Measurements from ENCODE around the gene TNNT3. TPM values are rescaled to one million over a fixed set of nuclear protein-coding genes. Genes with fewer than 3 reads are reported as not detected.

The TNNT3 gene
- total RNA-seq, 1 experiment from 2014 or later: not detected

GRCh38 chr11:1889224-1889930 lies 30.1 kb upstream of the TNNT3 start:
- ChIA-PET POLR2A (ENCODE audit: low non-redundant PET) (no interaction called here), CTCF (no interaction called here)
- TF ChIP-seq CTCF (conservative IDR thresholded peaks at IDR 0.05; ENCODE audit: low read depth, low read length) (no peak), EZH2 (IDR thresholded peaks at IDR 0.05; ENCODE audit: borderline replicate concordance, low read depth, low read length, poor library complexity, severe bottlenecking) (no peak)
- no peaks in the 10 kb centered on the region for H3K27me3 ChIP-seq (replicated peaks; ENCODE audit: insufficient read depth, low read depth, low read length, poor library complexity)
- H3K36me3 ChIP-seq (ENCODE audit: insufficient read depth, low read length, poor library complexity, severe bottlenecking): no peaks in the 10 kb centered on the region
- BruUV-seq (replicated peaks): no TSS peak
- H3K9me3 ChIP-seq (ENCODE audit: low read depth, low read length, poor library complexity, severe bottlenecking): no peaks in the 10 kb centered on the region
- intact Hi-C loops (cut with micrococcal nuclease; ENCODE audit: unreplicated experiment): no loop called here
- no peak overlapping the region for H3K4me3 ChIP-seq (ENCODE audit: low read depth, low read length, poor library complexity, severe bottlenecking)
- no peaks in the 10 kb centered on the region for H3K4me1 ChIP-seq (ENCODE audit: insufficient read depth, low read length, poor library complexity, severe bottlenecking)
- H3K27ac ChIP-seq (ENCODE audit: low read depth, low read length, poor library complexity, severe bottlenecking): no peak overlapping the region
- DNase-seq (ENCODE audit: low spot score): no peak

GRCh38 chr11:1889941-1890855 lies 29.3 kb upstream of the TNNT3 start:
- ChIA-PET CTCF (no interaction called here), POLR2A (ENCODE audit: low non-redundant PET) (no interaction called here)
- no peaks in the 10 kb centered on the region for H3K27me3 ChIP-seq (replicated peaks; ENCODE audit: insufficient read depth, low read depth, low read length, poor library complexity)
- no TSS peak for BruUV-seq (replicated peaks)
- intact Hi-C loops (cut with micrococcal nuclease; ENCODE audit: unreplicated experiment): no loop called here
- H3K4me1 ChIP-seq (ENCODE audit: insufficient read depth, low read length, poor library complexity, severe bottlenecking): no peaks in the 10 kb centered on the region
- no peaks in the 10 kb centered on the region for H3K36me3 ChIP-seq (ENCODE audit: insufficient read depth, low read length, poor library complexity, severe bottlenecking)
- DNase-seq (ENCODE audit: low spot score): no peak
- H3K4me3 ChIP-seq (ENCODE audit: low read depth, low read length, poor library complexity, severe bottlenecking): no peak overlapping the region
- no peaks in the 10 kb centered on the region for H3K9me3 ChIP-seq (ENCODE audit: low read depth, low read length, poor library complexity, severe bottlenecking)
- H3K27ac ChIP-seq (ENCODE audit: low read depth, low read length, poor library complexity, severe bottlenecking): no peak overlapping the region
- TF ChIP-seq EZH2 (IDR thresholded peaks at IDR 0.05; ENCODE audit: borderline replicate concordance, low read depth, low read length, poor library complexity, severe bottlenecking) (no peak), CTCF (conservative IDR thresholded peaks at IDR 0.05; ENCODE audit: low read depth, low read length) (no peak)

GRCh38 chr11:1890856-1891830 lies 28.4 kb upstream of the TNNT3 start:
- Histone ChIP-seq H3K27ac (ENCODE audit: low read depth, low read length, poor library complexity, severe bottlenecking) (no peak overlapping the region), H3K4me3 (ENCODE audit: low read depth, low read length, poor library complexity, severe bottlenecking) (no peak overlapping the region), H3K36me3 (ENCODE audit: insufficient read depth, low read length, poor library complexity, severe bottlenecking) (no peaks in the 10 kb centered on the region), H3K4me1 (ENCODE audit: insufficient read depth, low read length, poor library complexity, severe bottlenecking) (no peaks in the 10 kb centered on the region), H3K9me3 (ENCODE audit: low read depth, low read length, poor library complexity, severe bottlenecking) (no peaks in the 10 kb centered on the region), H3K27me3 (replicated peaks; ENCODE audit: insufficient read depth, low read depth, low read length, poor library complexity) (no peaks in the 10 kb centered on the region)
- CTCF ChIA-PET: no interaction called here
- no peak for DNase-seq (ENCODE audit: low spot score)
- POLR2A ChIA-PET (ENCODE audit: low non-redundant PET): no interaction called here
- intact Hi-C loops (cut with micrococcal nuclease; ENCODE audit: unreplicated experiment): no loop called here
- no TSS peak for BruUV-seq (replicated peaks)
- TF ChIP-seq EZH2 (IDR thresholded peaks at IDR 0.05; ENCODE audit: borderline replicate concordance, low read depth, low read length, poor library complexity, severe bottlenecking): no peak
- TF ChIP-seq CTCF (conservative IDR thresholded peaks at IDR 0.05; ENCODE audit: low read depth, low read length): no peak

All from A673 (cell line).